PC-3 (cell line): ENCODE measurements around the gene LAMTOR3. TPM values are rescaled to one million over a fixed set of nuclear protein-coding genes. Genes with fewer than 3 reads are reported as not detected.
"Not testable (repeated sequence)": the region's sequence is repeated elsewhere in the genome, so short reads cannot be mapped to it uniquely, and the experiment has no call there.

Source experiments
- ATAC-seq: fragments of 200-7000 bp; cut with Tn5 transposase; 2 replicates; pipeline ENCODE4 v1.9.1; 2020; ENCODE audit warnings: mild to moderate bottlenecking, moderate library complexity
- BruUV-seq: library from RNA; stranded (reverse); fragments of 400-500 nt; replicated peaks from 2 replicates; lab custom pipeline; 2021; lab: Mats Ljungman, UMichigan
- CTCF ChIA-PET: fragments of 300-600 bp; sonication (Branson Sonifier 250); formaldehyde crosslinking; loops from one replicate; lab custom pipeline; 2022; ENCODE audit warnings: antibody characterized with exemption; lab: Charles Lee
- POLR2A ChIA-PET: fragments of 300-600 bp; sonication (Branson Sonifier 250); formaldehyde crosslinking; loops from one replicate; lab custom pipeline; 2022; ENCODE audit warnings: antibody characterized with exemption; ENCODE audit not compliant: unreplicated experiment; lab: Charles Lee
- DNase-seq: peaks from one replicate; pipeline ENCODE4 v3.0.0-alpha.2; 2015
- H2AFZ ChIP-seq: fragments of 300-600 bp; sonication (generic); 2 replicates; pipeline ENCODE4 v1.6.0; 2016; ENCODE audit warnings: antibody characterized with exemption, low read length
- H3F3A ChIP-seq: fragments of 300-600 bp; sonication (generic); one replicate; pipeline ENCODE4 v1.6.0; 2017; ENCODE audit warnings: antibody characterized with exemption, low read length, control low read depth, mild to moderate bottlenecking; ENCODE audit not compliant: unreplicated experiment
- H3K27ac ChIP-seq: fragments of 300-600 bp; sonication (generic); 2 replicates; pipeline ENCODE4 v1.5.1; 2016; ENCODE audit warnings: mild to moderate bottlenecking, low read length
- H3K27me3 ChIP-seq: fragments of 300-600 bp; sonication (generic); 2 replicates; pipeline ENCODE4 v1.6.1; 2016; ENCODE audit warnings: low read length, mixed read lengths
- H3K36me3 ChIP-seq: fragments of 300-600 bp; sonication (generic); 2 replicates; pipeline ENCODE4 v1.6.1; 2016; ENCODE audit warnings: low read depth, mixed run types, low read length, mixed read lengths
- H3K4me1 ChIP-seq: fragments of 300-600 bp; sonication (generic); 2 replicates; pipeline ENCODE4 v1.5.1; 2016; ENCODE audit warnings: low read length; ENCODE audit not compliant: insufficient read depth
- H3K4me2 ChIP-seq: fragments of 300-600 bp; sonication (generic); 2 replicates; pipeline ENCODE4 v1.6.0; 2016; ENCODE audit warnings: low read length
- H3K4me3 ChIP-seq: fragments of 300-600 bp; sonication (generic); 2 replicates; pipeline ENCODE4 v1.5.1; 2016; ENCODE audit warnings: mild to moderate bottlenecking, low read length, mixed read lengths
- H3K79me2 ChIP-seq: fragments of 300-600 bp; sonication (generic); 2 replicates; pipeline ENCODE4 v1.6.1; 2017; ENCODE audit warnings: low read length, mixed read lengths
- H3K9ac ChIP-seq: fragments of 300-600 bp; sonication (generic); 2 replicates; pipeline ENCODE4 v1.6.0; 2016; ENCODE audit warnings: mild to moderate bottlenecking, low read length
- H3K9me2 ChIP-seq: fragments of 300-600 bp; sonication (generic); replicated peaks from 2 replicates; pipeline ENCODE4 v1.6.1; 2016; ENCODE audit warnings: mixed run types, low read length, mixed read lengths
- H3K9me3 ChIP-seq: fragments of 300-600 bp; sonication (generic); 2 replicates; pipeline ENCODE4 v1.6.1; 2016; ENCODE audit warnings: low read length, mixed read lengths
- H4K20me1 ChIP-seq: fragments of 300-600 bp; sonication (generic); 2 replicates; pipeline ENCODE4 v1.6.1; 2016; ENCODE audit warnings: low read length, mixed read lengths
- CTCF ChIP-seq: fragments of 300-600 bp; sonication (generic); conservative IDR thresholded peaks from 2 replicates; pipeline ENCODE4 v1.5.1; 2017; ENCODE audit warnings: antibody characterized with exemption, low read depth, mild to moderate bottlenecking, low read length
- EZH2 ChIP-seq: fragments of 300-600 bp; sonication (generic); IDR thresholded peaks from one replicate; pipeline ENCODE4 v1.6.1; 2017; ENCODE audit warnings: antibody characterized with exemption, mild to moderate bottlenecking, low read length; ENCODE audit not compliant: unreplicated experiment
- EZH2phosphoT487 ChIP-seq: fragments of 300-600 bp; sonication (generic); IDR thresholded peaks from 2 replicates; pipeline ENCODE4 v1.6.1; 2018; ENCODE audit warnings: mild to moderate bottlenecking, antibody characterized with exemption, low read length, borderline replicate concordance
- intact Hi-C: fragments of 100-400 bp; cut with micrococcal nuclease; formaldehyde crosslinking; loops from 2 replicates; pipeline ENCODE4 v1.9.0; 2023
- total RNA-seq: library from RNA; depleted of rRNA; stranded (reverse); fragments of >200 nt; gene quantifications from 2 replicates; pipeline ENCODE4 v1.2.3, GENCODE V29; 2014

The LAMTOR3 gene
- total RNA-seq, 1 experiment from 2014 or later, result 14.0 TPM

- H2AFZ ChIP-seq, result no peak overlapping the region
- intact Hi-C loops, result no loop called here
- no peak for DNase-seq
- H3K27me3 ChIP-seq, result no peaks in the 10 kb centered on the region
- H3K4me1 ChIP-seq, result 0 out of 2 replicates have a peak, but pooled peaks cover 4% of the 10 kb centered on the region
- no peak overlapping the region for H3K4me2 ChIP-seq
- no TSS peak for BruUV-seq
- POLR2A ChIA-PET, result no interaction called here
- no peaks in the 10 kb centered on the region for H3K9me3 ChIP-seq
- CTCF ChIA-PET, result no interaction called here
- H3K9me2 ChIP-seq, result no peaks in the 10 kb centered on the region
- H3K36me3 ChIP-seq, result no peaks in the 10 kb centered on the region
- ATAC-seq, result no peak
- H4K20me1 ChIP-seq, result no peaks in the 10 kb centered on the region
- no peak overlapping the region for H3K9ac ChIP-seq
- no peak overlapping the region for H3K4me3 ChIP-seq
- no peaks in the 10 kb centered on the region for H3F3A ChIP-seq
- 0 out of 2 replicates have a peak, but pooled peaks cover 3% of the 10 kb centered on the region for H3K79me2 ChIP-seq
- no peak overlapping the region for H3K27ac ChIP-seq
- no peak for TF ChIP-seq EZH2
- TF ChIP-seq CTCF, result no peak
These were observed 61.5 kb downstream of the LAMTOR3 start for GRCh38 chr4:99832758-99833157.

GRCh38 chr4:99832321-99832720 is 61.9 kb downstream of the LAMTOR3 start:
- no peaks in the 10 kb centered on the region for H3F3A ChIP-seq
- no peak overlapping the region for H3K4me3 ChIP-seq
- BruUV-seq, result no TSS peak
- DNase-seq, result no peak
- no peak overlapping the region for H2AFZ ChIP-seq
- POLR2A ChIA-PET, result no interaction called here
- H3K9me3 ChIP-seq, result no peaks in the 10 kb centered on the region
- TF ChIP-seq CTCF (no peak), EZH2phosphoT487 (no peak), EZH2 (no peak)
- CTCF ChIA-PET, result no interaction called here
- H3K36me3 ChIP-seq, result no peaks in the 10 kb centered on the region
- ATAC-seq, result no peak
- H3K4me2 ChIP-seq, result no peak overlapping the region
- H3K27ac ChIP-seq, result no peak overlapping the region
- H3K4me1 ChIP-seq, result 0 out of 2 replicates have a peak, but pooled peaks cover 4% of the 10 kb centered on the region
- no peaks in the 10 kb centered on the region for H3K9me2 ChIP-seq
- H3K79me2 ChIP-seq, result 0 out of 2 replicates have a peak, but pooled peaks cover 3% of the 10 kb centered on the region
- no peaks in the 10 kb centered on the region for H3K27me3 ChIP-seq
- H4K20me1 ChIP-seq, result no peaks in the 10 kb centered on the region
- intact Hi-C loops, result no loop called here
- H3K9ac ChIP-seq, result no peak overlapping the region

GRCh38 chr4:99830051-99830450 is 64.2 kb downstream of the LAMTOR3 start:
- H3K4me3 ChIP-seq, BruUV-seq, ATAC-seq, intact Hi-C loops, H2AFZ ChIP-seq, H3K79me2 ChIP-seq, H3K9ac ChIP-seq, H3K27ac ChIP-seq, H3K4me2 ChIP-seq, H3K9me2 ChIP-seq, H3K36me3 ChIP-seq, DNase-seq, H4K20me1 ChIP-seq, H3K27me3 ChIP-seq, POLR2A ChIA-PET, CTCF ChIA-PET, H3K9me3 ChIP-seq, H3F3A ChIP-seq: not testable (repeated sequence)
- H3K4me1 ChIP-seq, result peaks cover 10% of the 10 kb centered on the region; the same call in 1 of the 2 replicates
